Transverse colon (tissue), 4 donors: ENCODE data around the gene CACNG7. TPM values are rescaled to one million over a fixed set of nuclear protein-coding genes. Genes with fewer than 3 reads are reported as not detected.

Experiments used
- DNase-seq: peaks from one replicate; pipeline ENCODE4 v3.0.0-alpha.2; 2019
- H3K27ac ChIP-seq, 4 donors: fragments of 200-600 bp; sonication (generic); 2 replicates each; pipeline ENCODE4 v1.5.1; 2016 to 2018; ENCODE audit warnings: inconsistent platforms in 4 of 4
- H3K27me3 ChIP-seq: fragments of 200-600 bp; sonication (generic); 2 replicates; pipeline ENCODE4 v1.5.1; 2017; ENCODE audit warnings: inconsistent platforms
- H3K36me3 ChIP-seq, 4 donors: fragments of 200-600 bp; sonication (generic); 2 replicates each; pipeline ENCODE4 v1.5.1; 2017 to 2019; ENCODE audit warnings: inconsistent platforms in 4 of 4
- H3K4me1 ChIP-seq, 4 donors: fragments of 200-600 bp; sonication (generic); 2 replicates each; pipeline ENCODE4 v1.5.1; 2017 to 2020; ENCODE audit warnings: inconsistent platforms in 4 of 4
- H3K4me3 ChIP-seq, 4 donors: fragments of 200-600 bp; sonication (generic); 1 replicate in 1 of 4; 2 replicates in 3 of 4; pipeline versions ENCODE4 v1.5.1 to v1.6.1; 2017 to 2019; ENCODE audit warnings: inconsistent platforms in 4 of 4
- H3K9me3 ChIP-seq, 2 donors: fragments of 200-600 bp; sonication (generic); 2 replicates each; pipeline ENCODE4 v1.5.1; 2017 to 2019; ENCODE audit warnings: inconsistent platforms in 2 of 2
- CTCF ChIP-seq, 5 experiments: fragments of 200-600 bp in 3 of 5; fragments of 450-650 bp in 2 of 5; sonication (generic) in 3 of 5; IDR thresholded peaks; 1 replicate in 2 of 5; 2 replicates in 3 of 5; pipeline ENCODE4 v1.5.1; 2016 to 2017; ENCODE audit warnings: antibody characterized with exemption in 5 of 5, inconsistent platforms in 3 of 5, mild to moderate bottlenecking in 2 of 5, moderate library complexity in 1 of 5
- EP300 ChIP-seq: sonication (generic); formaldehyde crosslinking; IDR thresholded peaks from one replicate; pipeline ENCODE4 v1.6.1; 2017; ENCODE audit warnings: antibody characterized with exemption, low read depth
- POLR2A ChIP-seq: fragments of 450-650 bp; IDR thresholded peaks from one replicate; pipeline ENCODE4 v1.6.1; 2016; ENCODE audit warnings: antibody characterized with exemption, mild to moderate bottlenecking, moderate library complexity
- POLR2AphosphoS5 ChIP-seq, 3 donors: sonication (generic); formaldehyde crosslinking; IDR thresholded peaks; one replicate each; pipeline ENCODE4 v1.6.1; 2016; ENCODE audit warnings: antibody characterized with exemption in 3 of 3
- WGBS, 2 donors: methylation state at CpG; one replicate each; pipeline ENCODE4 v1.1.5; 2018; ENCODE audit warnings: low coverage in 1 of 2; 5-methylcytosine and 5-hydroxymethylcytosine counted together
- in situ Hi-C, 4 donors: fragments of 200-750 bp; cut with MboI; loops; one replicate each; pipeline versions ENCODE4 v1.15.0 to v1.15.1; 2017; ENCODE audit warnings: low sequenced_read_pairs in 3 of 4, low pct_ligation_motif_present in 1 of 4, low pct_unique_long_range_greater_than_20kb in 1 of 4
- intact Hi-C: fragments of 100-400 bp; cut with DNase I; formaldehyde crosslinking; loops from one replicate; pipeline ENCODE4 v1.15.1; 2023; ENCODE audit warnings: low total_unique reads
- total RNA-seq, 4 donors: library from RNA; depleted of rRNA; stranded (reverse); fragments of >200 nt; gene quantifications; one replicate each; pipeline ENCODE4 v1.1.0, GENCODE V29; 2016

Gene CACNG7
- total RNA-seq, 4 donors from 2014 or later: not detected

- peaks cover 0 to 13% (median 5%) of the 10 kb centered on the region in 4 donors for H3K36me3 ChIP-seq
- H3K4me1 ChIP-seq: peaks cover 36 to 77% (median 56%) of the 10 kb centered on the region in 4 donors
- intact Hi-C loops (no loop called here), in situ Hi-C loops (no loop called here)
- WGBS, 2 donors: 5 to 20% methylated on average over 1 to 5 of the region's 5 CpGs
- no peaks in the 10 kb centered on the region for H3K27me3 ChIP-seq
- peak overlapping the region; percentile 90 to 98 (median 97) for H3K27ac ChIP-seq
- H3K9me3 ChIP-seq: no peaks in the 10 kb centered on the region
- DNase-seq: peak; percentile 76
- peak overlapping the region; percentile 3 to 81 (median 64) for H3K4me3 ChIP-seq
- TF ChIP-seq EP300 (no peak), POLR2A (peak; percentile 62), CTCF (IDR thresholded peaks at IDR 0.05) (no peak), POLR2AphosphoS5 (IDR thresholded peaks at IDR 0.05) (peak; percentile 21 to 77 (median 63))
Observed at GRCh38 chr19:53870485-53870844, 38.6 kb upstream of the CACNG7 start.

GRCh38 chr19:53871454-53871853, 37.6 kb upstream of the CACNG7 start:
- TF ChIP-seq CTCF (IDR thresholded peaks at IDR 0.05) (no peak), POLR2AphosphoS5 (IDR thresholded peaks at IDR 0.05) (no peak), EP300 (no peak), POLR2A (no peak)
- H3K27me3 ChIP-seq: no peaks in the 10 kb centered on the region
- WGBS, 2 donors: 27 to 51% methylated on average over 7 of the region's 7 CpGs
- H3K9me3 ChIP-seq: no peaks in the 10 kb centered on the region
- H3K36me3 ChIP-seq: peaks cover 0 to 17% (median 6%) of the 10 kb centered on the region in 4 donors
- in situ Hi-C loops (no loop called here), intact Hi-C loops (no loop called here)
- H3K4me1 ChIP-seq: peaks cover 32 to 72% (median 48%) of the 10 kb centered on the region in 4 donors
- H3K27ac ChIP-seq: peak overlapping the region; percentile 90 to 98 (median 97)
- no peak for DNase-seq
- peak overlapping the region in 1 of 4 donors; percentile 81 for H3K4me3 ChIP-seq

DNA sequence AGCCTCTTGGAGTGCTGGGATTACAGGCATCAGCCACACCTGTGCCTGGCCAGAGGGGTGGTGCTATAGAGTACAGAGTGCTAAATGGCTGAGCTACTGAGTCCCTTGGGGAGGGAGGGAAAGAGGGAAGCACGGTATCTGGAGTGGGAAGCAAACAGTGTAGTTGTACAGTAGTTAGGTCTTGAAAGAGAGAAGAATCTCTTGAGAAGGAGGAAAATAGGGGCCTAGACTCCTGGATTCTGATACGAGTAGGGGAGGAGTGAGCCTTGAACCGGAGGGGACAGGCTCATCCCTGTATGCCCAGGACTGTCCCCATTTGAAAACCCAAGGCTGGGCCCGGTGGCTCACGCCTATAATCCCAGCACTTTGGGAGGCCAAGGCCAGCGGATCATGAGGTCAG, 36.3 kb upstream of the CACNG7 start:
- in situ Hi-C loops (no loop called here), intact Hi-C loops (no loop called here)
- no peaks in the 10 kb centered on the region for H3K9me3 ChIP-seq
- peaks cover 24 to 70% (median 43%) of the 10 kb centered on the region in 4 donors for H3K4me1 ChIP-seq
- H3K4me3 ChIP-seq: no peak overlapping the region
- no peak for TF ChIP-seq CTCF (IDR thresholded peaks at IDR 0.05)
- no peak for TF ChIP-seq EP300
- TF ChIP-seq POLR2A: no peak
- TF ChIP-seq POLR2AphosphoS5 (IDR thresholded peaks at IDR 0.05): no peak
- no peak for DNase-seq
- H3K27me3 ChIP-seq: no peaks in the 10 kb centered on the region
- H3K27ac ChIP-seq: peak overlapping the region in 3 of 4 donors; percentile 22 to 97 (median 35)
- peaks cover 0 to 17% (median 6%) of the 10 kb centered on the region in 4 donors for H3K36me3 ChIP-seq
- WGBS, 2 donors: 77% methylated on average over 6 of the region's 6 CpGs; no CpG with 5 or more reads in 1 of the 2 donors

GRCh38 chr19:53873773-53874605, 35.1 kb upstream of the CACNG7 start:
- H3K36me3 ChIP-seq: peaks cover 0 to 17% (median 6%) of the 10 kb centered on the region in 4 donors
- H3K4me1 ChIP-seq: peaks cover 24 to 66% (median 38%) of the 10 kb centered on the region in 4 donors
- peak overlapping the region in 1 of 4 donors; percentile 2 for H3K27ac ChIP-seq
- no peaks in the 10 kb centered on the region for H3K27me3 ChIP-seq
- no peak overlapping the region for H3K4me3 ChIP-seq
- intact Hi-C loops (loop anchor here (1.0 kb wide), 1 partner anchor 14 kb away; no protein-coding TSS in a partner anchor), in situ Hi-C loops (no loop called here)
- DNase-seq: no peak
- 89 to 94% methylated on average over 16 to 51 of the region's 51 CpGs for WGBS, 2 donors
- TF ChIP-seq POLR2A (no peak), EP300 (no peak), CTCF (IDR thresholded peaks at IDR 0.05) (no peak), POLR2AphosphoS5 (IDR thresholded peaks at IDR 0.05) (no peak)
- no peaks in the 10 kb centered on the region for H3K9me3 ChIP-seq
